ENCODE data around the gene LRRC75A.
"Not testable (repeated sequence)": the region's sequence is repeated elsewhere in the genome, so short reads cannot be mapped to it uniquely, and the experiment has no call there.

LRRC75A gene

GRCh38 chr17:16395887-16396286 is 96.1 kb downstream of the LRRC75A start:
- DNase-seq, result not testable (repeated sequence)

- not testable (repeated sequence) for DNase-seq
Measured at GRCh38 chr17:16392491-16392890, 99.5 kb downstream of the LRRC75A start.
